ENCODE results near the gene STAC3.
A peak's percentile ranks its signal among the peaks of the same experiment; 100 is the strongest.

Gene STAC3

DNA sequence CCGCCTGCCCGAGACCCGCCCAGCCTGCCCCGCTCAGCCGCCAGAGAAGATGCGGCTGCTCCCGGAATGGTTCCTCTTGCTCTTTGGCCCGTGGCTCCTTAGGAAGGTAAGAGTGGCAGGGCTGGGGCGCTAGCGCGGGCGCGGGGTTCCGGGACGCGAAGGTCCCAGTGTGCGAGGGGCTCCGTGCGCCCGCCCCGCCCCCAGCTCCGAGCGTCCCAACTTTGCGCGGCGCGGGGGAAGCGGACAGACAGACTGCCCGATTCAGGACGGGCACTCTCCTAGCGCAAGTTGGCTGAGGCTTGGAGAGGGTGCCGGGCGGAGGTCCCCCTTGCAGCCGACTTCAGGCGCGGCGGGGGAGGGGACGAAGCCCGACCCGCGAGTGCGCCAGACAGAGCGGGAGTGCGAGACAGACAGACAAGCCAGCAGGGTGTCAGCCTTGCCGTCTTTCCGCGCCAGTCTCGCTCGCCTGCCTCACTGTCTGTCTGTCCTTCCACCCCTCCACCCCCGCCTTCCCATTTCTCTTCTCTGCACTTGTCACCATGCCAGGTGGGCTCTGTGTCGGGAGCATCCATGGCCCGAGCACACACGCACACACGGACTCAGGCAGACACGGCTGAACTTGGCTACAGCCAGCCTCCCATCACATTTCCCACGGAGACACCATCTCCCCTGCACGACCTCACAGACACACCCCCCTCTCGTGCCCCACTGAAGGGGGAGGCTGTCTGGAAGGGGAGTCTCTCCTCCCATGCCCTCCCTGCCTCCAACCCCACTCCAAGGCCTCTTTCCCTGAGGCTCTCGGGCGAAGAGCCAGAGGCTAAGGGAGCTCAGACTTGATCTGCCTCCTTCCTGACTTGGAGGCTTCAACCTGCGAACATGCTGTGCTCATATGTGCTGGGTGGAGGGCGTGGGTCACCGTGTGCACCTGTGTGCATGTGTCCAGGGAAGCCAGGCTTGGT is 33.8 kb downstream of the STAC3 start:
- no peak for TF ChIP-seq CTCF (IDR thresholded peaks at IDR 0.05; ENCODE audit: insufficient read depth, low read depth, low read length, missing control alignments)
- no peak for DNase-seq (ENCODE audit: low read depth)
- peak overlapping the region; percentile 30; the same call in 1 of the 2 replicates for H3K4me3 ChIP-seq (ENCODE audit: low read depth, low read length)

DNA sequence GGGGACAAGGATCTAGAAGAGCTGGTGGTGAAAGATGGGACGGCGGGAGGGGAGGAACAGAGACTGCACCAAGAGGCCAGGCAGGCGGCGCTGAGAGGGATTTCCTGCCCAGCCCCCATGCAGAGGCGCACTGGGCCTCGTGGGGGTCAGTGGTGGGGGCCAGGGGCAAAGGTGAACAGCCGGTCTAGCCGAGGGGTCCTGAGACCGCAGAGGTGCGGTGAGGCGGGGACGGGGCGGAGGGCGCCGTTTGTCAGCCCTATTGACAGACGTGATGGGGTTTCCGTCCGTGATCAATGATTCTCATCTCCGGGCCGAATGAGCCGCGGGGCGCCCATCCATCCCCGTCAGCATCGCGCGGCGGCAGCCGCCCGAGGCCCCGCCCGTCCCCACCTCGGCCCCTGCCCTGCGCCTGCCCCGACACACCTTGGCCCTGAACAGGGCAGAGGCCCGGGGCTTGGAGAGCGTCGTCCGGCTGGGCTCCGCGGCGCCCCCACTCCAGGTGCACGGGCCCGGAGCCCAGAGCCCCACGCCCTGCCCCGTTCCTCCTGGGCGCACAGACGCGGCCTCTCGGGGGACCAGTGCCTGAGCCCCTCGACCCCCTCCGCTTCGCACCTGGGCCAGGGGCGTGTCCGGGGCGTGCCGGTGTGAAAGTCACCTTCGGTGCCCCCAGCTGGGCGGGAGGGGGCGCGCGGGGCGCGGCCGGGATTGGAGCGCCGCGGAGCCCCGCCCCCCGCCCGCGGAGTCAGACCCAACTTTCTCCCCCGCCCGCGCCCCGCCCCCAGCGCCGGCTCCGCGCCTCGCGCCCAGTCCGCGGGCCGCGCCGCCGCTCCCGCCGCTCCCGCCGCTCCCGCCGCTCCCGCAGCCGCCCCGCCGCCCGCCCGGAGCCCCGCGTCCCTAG is 34.7 kb downstream of the STAC3 start, which contains the start of gene NXPH4:
NXPH4 (plus strand) TSS at position 781 of the 898 bp plus-strand sequence. CDS start 176 bp downstream, outside the sequence.
- no peak for TF ChIP-seq CTCF (IDR thresholded peaks at IDR 0.05; ENCODE audit: insufficient read depth, low read depth, low read length, missing control alignments)
- peak within 1 kb of the TSS; percentile 30; the same call in 1 of the 2 replicates for H3K4me3 ChIP-seq (ENCODE audit: low read depth, low read length)
- DNase-seq (ENCODE audit: low read depth): no peak

DNA sequence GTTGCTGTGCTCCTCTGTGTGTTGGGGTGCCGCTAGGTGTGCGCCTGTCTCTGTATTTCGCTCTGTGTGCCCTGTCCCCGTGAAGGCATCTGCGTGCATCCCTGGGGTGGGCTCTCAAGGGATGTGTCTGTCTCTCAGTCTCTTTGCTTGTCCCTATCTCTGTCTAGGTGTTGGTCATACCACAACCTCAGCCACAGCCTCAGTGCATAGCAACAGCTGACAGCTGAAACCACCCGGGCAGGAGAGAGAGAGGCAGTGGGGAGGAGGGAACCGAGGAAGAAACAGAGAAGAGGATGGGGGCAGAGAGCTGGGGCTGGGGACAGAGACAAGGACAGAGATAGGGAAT is 35.3 kb downstream of the STAC3 start:
- H3K4me3 ChIP-seq (ENCODE audit: low read depth, low read length): no peak overlapping the region
- no peak for TF ChIP-seq CTCF (IDR thresholded peaks at IDR 0.05; ENCODE audit: insufficient read depth, low read depth, low read length, missing control alignments)
- peak; percentile 59 for DNase-seq (ENCODE audit: low read depth)

DNA sequence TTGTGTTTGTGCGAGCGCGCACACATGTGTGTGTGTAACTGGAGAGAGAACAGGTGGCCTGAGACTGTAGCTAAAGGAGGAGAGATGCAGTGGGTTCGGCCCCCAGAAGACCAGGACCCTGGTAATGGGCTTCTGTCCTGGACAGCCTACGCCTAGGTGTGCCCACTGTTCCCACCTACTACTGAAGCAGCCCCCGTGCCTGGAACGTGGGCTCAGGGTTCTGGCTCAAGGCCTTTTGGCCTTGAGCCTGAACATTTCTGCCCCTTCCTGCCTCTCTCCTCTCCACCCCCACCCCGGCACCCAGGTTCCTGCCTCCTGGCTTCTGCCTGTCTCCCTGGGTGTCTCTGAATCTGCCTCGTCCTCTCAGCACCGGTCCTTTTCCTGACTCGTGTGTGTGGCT is 35.9 kb downstream of the STAC3 start:
- no peak for DNase-seq (ENCODE audit: low read depth)
- TF ChIP-seq CTCF (IDR thresholded peaks at IDR 0.05; ENCODE audit: insufficient read depth, low read depth, low read length, missing control alignments): no peak
- no peak overlapping the region for H3K4me3 ChIP-seq (ENCODE audit: low read depth, low read length)

- no peak overlapping the region for H3K4me3 ChIP-seq (ENCODE audit: low read depth, low read length)
- peak; percentile 82 for TF ChIP-seq CTCF (IDR thresholded peaks at IDR 0.05; ENCODE audit: insufficient read depth, low read depth, low read length, missing control alignments)
- DNase-seq (ENCODE audit: low read depth): peak; percentile 66
Measured at GRCh38 chr12:57214398-57214781, 36.6 kb downstream of the STAC3 start.

DNA sequence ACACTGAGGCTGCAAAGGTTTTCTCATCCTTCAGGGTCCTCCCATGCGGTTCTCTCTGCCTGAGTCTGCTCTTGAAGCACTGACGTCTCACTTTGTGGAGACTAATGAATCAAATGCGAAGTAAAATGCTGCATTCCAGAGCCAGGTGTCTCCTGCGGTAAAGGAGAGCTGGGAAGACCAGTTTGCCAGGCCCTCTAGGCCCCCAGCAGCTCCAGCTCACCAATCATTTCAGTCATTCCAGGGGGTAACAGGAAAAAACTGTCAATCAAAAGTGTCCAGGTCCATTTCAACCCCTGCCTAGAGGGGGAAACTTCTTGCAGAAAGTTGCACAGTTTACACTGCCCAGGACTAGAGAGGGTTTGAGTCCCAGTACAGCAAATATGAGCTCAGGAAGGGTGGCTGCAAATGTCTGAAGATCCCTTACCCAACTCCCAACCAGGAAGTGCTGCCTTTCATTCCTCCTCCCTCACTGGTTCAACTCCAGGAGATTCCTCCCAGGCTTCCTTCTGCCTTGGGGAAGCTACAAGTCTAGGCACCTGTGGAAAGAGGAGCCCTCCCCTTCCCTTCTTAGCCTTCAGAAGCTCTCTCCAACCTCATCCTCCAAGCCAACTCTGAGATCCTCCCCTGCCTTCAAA is 37.1 kb downstream of the STAC3 start:
- DNase-seq (ENCODE audit: low read depth): no peak
- no peak for TF ChIP-seq CTCF (IDR thresholded peaks at IDR 0.05; ENCODE audit: insufficient read depth, low read depth, low read length, missing control alignments)
- H3K4me3 ChIP-seq (ENCODE audit: low read depth, low read length): no peak overlapping the region
